ENCODE data around the gene FAM217B.

Gene FAM217B, protein sequence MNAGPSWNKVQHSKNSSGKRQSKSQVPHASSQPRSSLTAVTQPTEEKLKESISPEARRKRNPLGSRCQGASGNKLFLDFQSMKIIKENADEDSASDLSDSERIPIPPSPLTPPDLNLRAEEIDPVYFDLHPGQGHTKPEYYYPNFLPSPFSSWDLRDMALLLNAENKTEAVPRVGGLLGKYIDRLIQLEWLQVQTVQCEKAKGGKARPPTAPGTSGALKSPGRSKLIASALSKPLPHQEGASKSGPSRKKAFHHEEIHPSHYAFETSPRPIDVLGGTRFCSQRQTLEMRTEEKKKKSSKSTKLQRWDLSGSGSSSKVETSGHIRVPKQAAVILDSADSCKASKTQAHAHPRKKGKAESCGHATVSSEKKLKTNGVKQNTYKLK

GRCh38 chr20:59940129-59940955 is at the start of gene FAM217B, which contains the start of gene PPP1R3D:
TSS of gene FAM217B (plus strand) at chr20:59940389. CDS start at chr20:59943944, 3,555 bp downstream.
TSS of gene PPP1R3D (minus strand) at chr20:59940305. CDS start at chr20:59939931, 374 bp downstream.
- peak; percentile 71 for DNase-seq (ENCODE audit: low read depth)

DNA sequence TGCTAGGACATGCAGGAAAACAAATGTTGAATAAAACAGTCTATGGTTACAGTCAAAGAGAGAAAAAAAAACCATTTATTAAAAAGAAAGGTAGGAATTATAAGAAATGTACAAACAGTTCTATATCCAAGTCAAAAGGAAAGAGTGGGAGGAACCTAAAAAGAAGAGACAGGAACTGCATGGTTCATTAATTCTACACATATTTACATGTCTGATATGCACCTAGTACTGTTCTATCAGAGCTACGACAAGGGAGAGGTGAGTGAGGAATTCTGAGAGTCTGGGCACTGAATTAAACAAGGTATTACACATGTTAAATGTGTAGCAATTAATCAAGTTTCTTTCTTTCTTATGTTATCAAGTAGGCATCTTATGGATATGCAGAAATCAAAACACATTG is 48.6 kb upstream of the FAM217B start:
- DNase-seq (ENCODE audit: low read depth): no peak

DNA sequence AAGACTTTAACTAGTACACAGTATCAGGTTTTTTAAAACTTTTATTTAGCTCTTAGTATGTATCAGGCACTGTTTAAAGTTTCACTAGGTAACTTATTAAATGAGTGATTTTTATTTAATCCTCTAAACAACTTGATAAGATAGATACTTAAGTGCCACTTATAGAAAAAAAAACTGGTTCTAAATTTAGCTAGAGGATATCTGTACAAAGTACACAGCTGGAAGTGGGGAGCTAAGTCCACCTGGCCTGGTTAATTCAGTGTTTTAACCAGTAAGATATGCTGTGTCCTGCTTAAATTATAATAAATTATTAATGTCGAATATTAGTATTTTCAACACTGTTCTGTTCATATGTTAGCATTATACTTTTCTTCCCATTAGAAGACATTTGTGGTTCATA is 44.3 kb upstream of the FAM217B start:
- no peak for DNase-seq (ENCODE audit: low read depth)

GRCh38 chr20:59902470-59902869 is 37.7 kb upstream of the FAM217B start:
- no peak for DNase-seq (ENCODE audit: low read depth)

DNA sequence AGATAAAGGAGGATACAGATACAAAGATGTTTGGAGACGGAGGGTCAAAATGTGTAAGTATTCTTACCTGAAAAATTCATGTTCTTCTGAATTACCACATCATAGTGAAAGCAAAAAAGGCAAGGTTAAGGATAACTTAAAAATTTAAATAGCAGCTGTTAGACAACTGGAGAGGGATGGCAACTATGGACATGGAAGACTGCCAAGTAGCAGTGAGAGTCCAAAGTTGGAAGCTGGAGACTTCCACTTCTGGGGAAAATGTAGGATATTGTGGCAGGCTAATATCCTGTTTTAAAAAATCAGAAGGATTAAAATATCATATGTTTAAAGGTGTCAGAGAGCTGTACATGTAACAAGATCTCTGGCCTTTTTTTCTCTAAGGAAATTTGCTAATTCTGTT is 36.6 kb upstream of the FAM217B start:
- DNase-seq (ENCODE audit: low read depth): no peak

DNA sequence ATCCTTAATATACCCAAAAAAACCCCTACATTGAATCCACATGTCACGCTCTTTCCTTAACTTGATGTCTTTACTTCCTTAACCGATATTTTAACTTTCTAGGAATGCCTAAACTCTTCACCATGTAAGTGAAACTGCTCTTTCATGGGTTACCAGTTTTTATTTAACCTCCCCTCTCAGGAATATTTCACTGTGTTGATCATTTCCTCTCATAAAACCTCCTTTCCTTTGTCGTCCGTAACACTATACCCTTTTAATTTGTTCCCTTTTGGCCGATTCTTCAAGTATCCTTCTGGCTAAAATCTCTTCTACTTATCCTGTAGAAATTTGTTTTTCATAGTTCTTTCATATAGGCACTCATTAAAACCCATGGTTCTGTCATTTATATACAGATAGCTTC is 31.3 kb upstream of the FAM217B start:
- DNase-seq (ENCODE audit: low read depth): no peak

GRCh38 chr20:59911041-59911440 is 29.1 kb upstream of the FAM217B start:
- no peak for DNase-seq (ENCODE audit: low read depth)

- DNase-seq (ENCODE audit: low read depth): no peak
Measured at GRCh38 chr20:59912609-59913008, 27.6 kb upstream of the FAM217B start.

GRCh38 chr20:59920944-59921343 is 19.2 kb upstream of the FAM217B start:
- no peak for DNase-seq (ENCODE audit: low read depth)

- no peak for DNase-seq (ENCODE audit: low read depth)
Measured at GRCh38 chr20:59923514-59923913, 16.7 kb upstream of the FAM217B start.

DNA sequence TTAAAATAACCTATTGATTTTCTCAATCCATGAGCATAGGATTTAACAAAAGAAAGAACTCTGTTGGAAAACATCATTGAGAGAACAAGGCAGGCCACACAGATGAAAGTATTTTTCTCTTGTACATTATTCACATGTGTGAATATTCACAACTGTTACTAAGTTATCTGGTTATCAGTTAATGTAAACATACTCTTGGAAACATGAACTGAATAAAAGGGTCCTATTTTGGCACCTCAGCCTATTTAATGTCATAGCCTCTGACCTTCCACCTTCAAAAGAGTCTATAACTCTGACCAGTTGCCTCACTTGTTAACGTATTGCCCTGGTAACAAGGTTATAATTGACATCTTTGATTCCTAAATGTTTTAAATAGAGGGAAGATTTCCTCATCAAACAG is 14.8 kb upstream of the FAM217B start:
- DNase-seq (ENCODE audit: low read depth): no peak

GRCh38 chr20:59925899-59926298 is 14.3 kb upstream of the FAM217B start:
- DNase-seq (ENCODE audit: low read depth): no peak

GRCh38 chr20:59931511-59932312 is 8.5 kb upstream of the FAM217B start:
- DNase-seq (ENCODE audit: low read depth): no peak

- no peak for DNase-seq (ENCODE audit: low read depth)
Measured at GRCh38 chr20:59932616-59933295, 7.4 kb upstream of the FAM217B start.

DNA sequence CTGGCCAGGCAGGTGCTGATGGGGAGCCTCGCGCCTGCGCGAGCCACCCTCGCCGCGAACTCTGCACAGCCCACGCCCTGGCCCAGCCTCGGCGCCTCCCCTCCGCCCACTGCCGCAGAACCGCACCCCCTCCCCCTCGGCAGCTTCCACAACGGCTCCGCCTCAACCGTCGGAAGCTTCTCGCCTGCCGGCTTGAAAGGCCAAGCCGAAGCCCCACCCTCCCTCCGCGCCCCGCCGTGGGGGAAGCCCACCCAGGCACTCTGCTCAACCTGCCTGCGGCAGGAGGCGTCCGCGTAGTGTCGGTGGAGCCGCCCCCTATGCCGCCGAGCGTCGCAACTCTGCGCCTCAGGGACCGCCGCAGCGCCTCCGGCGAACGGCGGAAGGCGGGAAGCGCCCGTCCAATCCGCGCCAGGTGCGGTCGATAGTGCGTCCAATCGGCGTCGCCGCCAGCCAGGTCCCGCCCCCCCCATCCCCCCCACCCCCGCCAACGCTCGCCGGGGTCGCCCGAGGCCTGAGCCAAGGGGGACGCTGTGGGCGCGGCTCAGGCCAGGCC is 6.8 kb upstream of the FAM217B start, which contains the start of gene SYCP2:
Gene SYCP2 (minus strand): TSS at position 342 of the 553 bp plus-strand sequence. CDS start 11,224 bp downstream, outside the sequence.
- DNase-seq (ENCODE audit: low read depth): peak; percentile 33

DNA sequence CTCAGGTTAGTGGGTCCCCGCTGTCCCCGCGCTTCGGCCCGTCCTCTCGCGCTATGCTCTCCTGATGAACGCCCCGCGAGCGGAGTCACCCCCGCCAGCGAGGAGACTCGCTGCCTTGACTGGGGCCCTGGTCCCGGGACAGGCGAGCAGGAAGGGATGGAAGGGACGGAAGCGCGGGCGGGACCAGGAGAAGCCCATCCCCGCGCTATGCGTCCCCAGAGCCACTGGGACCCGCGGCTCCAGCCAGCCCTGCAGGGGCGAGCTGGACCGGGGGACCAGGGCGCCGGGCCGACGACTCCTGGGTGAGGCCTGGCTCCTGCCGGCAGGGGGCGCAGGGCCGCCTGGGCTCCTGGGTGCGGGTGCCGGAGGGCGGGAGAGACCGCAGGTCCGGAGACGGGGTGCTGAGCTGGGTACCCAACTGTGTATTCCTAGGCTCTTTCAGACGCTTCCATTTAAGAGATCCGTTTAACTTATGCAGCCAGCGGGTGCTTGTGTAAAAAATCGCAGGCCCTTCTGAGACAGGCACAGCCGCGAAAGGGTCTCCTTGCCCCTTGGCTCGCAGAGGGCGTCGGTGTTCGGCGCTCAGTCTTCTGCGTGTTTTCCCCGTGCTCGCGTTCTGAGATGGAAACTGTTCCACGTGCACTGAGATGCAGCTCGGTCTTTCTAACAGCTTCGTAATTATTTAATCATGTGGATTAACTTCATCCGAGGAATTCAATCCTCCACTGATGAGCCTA is 6.2 kb upstream of the FAM217B start:
- DNase-seq (ENCODE audit: low read depth): peak; percentile 57

GRCh38 chr20:59935457-59936185 is 4.6 kb upstream of the FAM217B start:
- DNase-seq (ENCODE audit: low read depth): no peak

- DNase-seq (ENCODE audit: low read depth): no peak
Measured at GRCh38 chr20:59936409-59936808, 3.8 kb upstream of the FAM217B start.

DNA sequence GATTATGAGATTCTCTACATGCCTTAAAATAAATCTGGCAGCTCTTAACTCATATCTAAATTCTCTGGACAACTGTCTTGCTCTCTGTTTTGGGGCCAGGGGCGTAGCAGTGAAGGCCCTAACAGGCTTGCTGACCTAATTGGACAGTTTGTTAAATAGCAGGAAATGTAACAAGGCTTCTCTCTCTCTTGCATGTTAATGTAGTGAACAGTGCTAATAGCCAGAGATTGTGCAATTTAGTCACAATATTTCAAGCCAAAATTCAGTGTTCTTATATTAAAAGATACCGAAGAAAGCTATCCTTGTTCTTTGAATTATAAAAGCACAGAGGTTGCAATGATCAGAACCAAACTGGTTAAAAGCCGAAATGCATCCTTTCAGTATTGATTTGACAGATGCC is 3.0 kb upstream of the FAM217B start:
- no peak for DNase-seq (ENCODE audit: low read depth)

- DNase-seq (ENCODE audit: low read depth): no peak
Measured at GRCh38 chr20:59938221-59938620, 2.0 kb upstream of the FAM217B start.
